ENCODE results near the gene PCGF6.

The PCGF6 gene

DNA sequence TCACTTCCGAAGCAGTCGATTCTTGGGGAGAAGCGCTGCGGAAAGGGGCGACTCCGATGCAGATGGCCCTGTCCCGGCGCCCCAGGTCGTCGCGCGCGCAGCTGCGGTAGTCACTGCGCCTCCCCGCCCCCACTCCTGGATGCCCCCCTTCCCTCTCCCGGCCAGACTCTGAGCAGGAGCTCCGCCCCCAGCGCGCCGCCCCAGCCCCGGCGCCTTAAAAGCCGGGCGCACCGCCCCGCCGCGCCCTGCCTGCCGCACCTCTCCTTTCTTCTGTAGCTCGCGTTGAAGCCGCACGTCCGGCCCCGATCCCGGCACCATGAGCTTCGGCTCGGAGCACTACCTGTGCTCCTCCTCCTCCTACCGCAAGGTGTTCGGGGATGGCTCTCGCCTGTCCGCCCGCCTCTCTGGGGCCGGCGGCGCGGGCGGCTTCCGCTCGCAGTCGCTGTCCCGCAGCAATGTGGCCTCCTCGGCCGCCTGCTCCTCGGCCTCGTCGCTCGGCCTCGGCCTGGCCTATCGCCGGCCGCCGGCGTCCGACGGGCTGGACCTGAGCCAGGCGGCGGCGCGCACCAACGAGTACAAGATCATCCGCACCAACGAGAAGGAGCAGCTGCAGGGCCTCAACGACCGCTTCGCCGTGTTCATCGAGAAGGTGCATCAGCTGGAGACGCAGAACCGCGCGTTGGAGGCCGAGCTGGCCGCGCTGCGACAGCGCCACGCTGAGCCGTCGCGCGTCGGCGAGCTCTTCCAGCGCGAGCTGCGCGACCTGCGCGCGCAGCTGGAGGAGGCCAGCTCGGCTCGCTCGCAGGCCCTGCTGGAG is 73.8 kb downstream of the PCGF6 start, which contains the start of gene INA:
TSS of gene INA (plus strand) at position 243 of the 817 bp plus-strand sequence. CDS start at position 317, 74 bp downstream.
- Histone ChIP-seq H3F3A (ENCODE audit: insufficient read depth) (no peaks in the 10 kb centered on the region), H3K36me3 (ENCODE audit: low read length) (no peaks in the 10 kb centered on the region), H3K9me2 (replicated peaks; ENCODE audit: insufficient read depth, low read length) (no peaks in the 10 kb centered on the region), H3K9ac (ENCODE audit: low read length) (no peak within 1 kb of the TSS), H3K27ac (ENCODE audit: low read depth, low read length) (no peak within 1 kb of the TSS), H3K9me3 (ENCODE audit: insufficient read depth, low read length) (no peaks in the 10 kb centered on the region), H3K27me3 (ENCODE audit: low read length) (no peaks in the 10 kb centered on the region), H3K79me2 (ENCODE audit: insufficient read depth, low read length) (no peaks in the 10 kb centered on the region), H3K4me2 (ENCODE audit: low read depth, low read length, poor library complexity, severe bottlenecking) (no peak within 1 kb of the TSS), H2AFZ (ENCODE audit: low read depth, low read length, severe bottlenecking) (no peak within 1 kb of the TSS), H4K20me1 (ENCODE audit: low read depth, low read length) (no peaks in the 10 kb centered on the region), H3K4me3 (ENCODE audit: insufficient read depth, low read length, poor library complexity, severe bottlenecking) (no peak within 1 kb of the TSS)
- TF ChIP-seq EZH2phosphoT487 (conservative IDR thresholded peaks at IDR 0.05; ENCODE audit: low read length) = no peak
- TF ChIP-seq, protein P1, sequence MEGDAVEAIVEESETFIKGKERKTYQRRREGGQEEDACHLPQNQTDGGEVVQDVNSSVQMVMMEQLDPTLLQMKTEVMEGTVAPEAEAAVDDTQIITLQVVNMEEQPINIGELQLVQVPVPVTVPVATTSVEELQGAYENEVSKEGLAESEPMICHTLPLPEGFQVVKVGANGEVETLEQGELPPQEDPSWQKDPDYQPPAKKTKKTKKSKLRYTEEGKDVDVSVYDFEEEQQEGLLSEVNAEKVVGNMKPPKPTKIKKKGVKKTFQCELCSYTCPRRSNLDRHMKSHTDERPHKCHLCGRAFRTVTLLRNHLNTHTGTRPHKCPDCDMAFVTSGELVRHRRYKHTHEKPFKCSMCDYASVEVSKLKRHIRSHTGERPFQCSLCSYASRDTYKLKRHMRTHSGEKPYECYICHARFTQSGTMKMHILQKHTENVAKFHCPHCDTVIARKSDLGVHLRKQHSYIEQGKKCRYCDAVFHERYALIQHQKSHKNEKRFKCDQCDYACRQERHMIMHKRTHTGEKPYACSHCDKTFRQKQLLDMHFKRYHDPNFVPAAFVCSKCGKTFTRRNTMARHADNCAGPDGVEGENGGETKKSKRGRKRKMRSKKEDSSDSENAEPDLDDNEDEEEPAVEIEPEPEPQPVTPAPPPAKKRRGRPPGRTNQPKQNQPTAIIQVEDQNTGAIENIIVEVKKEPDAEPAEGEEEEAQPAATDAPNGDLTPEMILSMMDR (IDR thresholded peaks at IDR 0.05; ENCODE audit: insufficient read depth, low read length, poor library complexity, severe bottlenecking) = no peak

DNA sequence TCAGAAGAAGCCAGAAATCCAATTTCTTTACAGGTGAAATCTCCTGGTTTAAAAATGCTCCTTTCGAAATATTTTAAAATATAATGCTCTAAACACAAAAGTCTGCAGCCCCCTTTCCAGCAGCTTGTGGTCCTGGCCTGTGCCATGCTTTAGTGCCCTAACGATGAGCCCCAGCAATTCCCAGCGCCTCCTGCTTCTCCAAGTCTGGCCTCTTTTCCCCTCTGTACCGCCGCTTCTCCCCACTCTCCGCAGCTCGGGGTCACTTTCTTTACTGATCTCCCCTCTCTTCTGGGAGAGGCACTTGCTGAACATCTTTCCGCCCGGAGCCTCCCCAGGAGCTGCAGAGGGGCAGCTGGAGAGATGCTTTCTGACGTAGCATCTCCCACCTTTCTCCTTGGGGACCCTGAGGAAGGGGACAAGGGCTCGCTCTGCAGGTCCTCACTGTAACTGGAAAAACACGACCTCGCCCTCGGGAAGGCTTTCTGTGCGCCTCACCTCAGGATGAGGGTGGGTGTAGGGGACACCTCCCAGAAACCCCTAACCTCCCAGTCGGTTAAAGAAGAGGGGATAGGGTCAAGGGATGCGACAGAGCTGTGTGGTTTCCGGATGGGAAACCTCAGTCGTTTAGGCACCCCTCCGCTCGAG is 74.6 kb downstream of the PCGF6 start:
- Histone ChIP-seq H3K4me2 (ENCODE audit: low read depth, low read length, poor library complexity, severe bottlenecking) (no peak overlapping the region), H3K79me2 (ENCODE audit: insufficient read depth, low read length) (no peaks in the 10 kb centered on the region), H2AFZ (ENCODE audit: low read depth, low read length, severe bottlenecking) (no peak overlapping the region), H3K4me3 (ENCODE audit: insufficient read depth, low read length, poor library complexity, severe bottlenecking) (no peak overlapping the region), H3K9me3 (ENCODE audit: insufficient read depth, low read length) (no peaks in the 10 kb centered on the region), H3K36me3 (ENCODE audit: low read length) (no peaks in the 10 kb centered on the region), H3F3A (ENCODE audit: insufficient read depth) (no peaks in the 10 kb centered on the region), H3K9me2 (replicated peaks; ENCODE audit: insufficient read depth, low read length) (no peaks in the 10 kb centered on the region), H4K20me1 (ENCODE audit: low read depth, low read length) (no peaks in the 10 kb centered on the region), H3K27me3 (ENCODE audit: low read length) (no peaks in the 10 kb centered on the region), H3K9ac (ENCODE audit: low read length) (no peak overlapping the region), H3K27ac (ENCODE audit: low read depth, low read length) (no peak overlapping the region)
- TF ChIP-seq, protein P1 (IDR thresholded peaks at IDR 0.05; ENCODE audit: insufficient read depth, low read length, poor library complexity, severe bottlenecking) = no peak

- no peaks in the 10 kb centered on the region for H3K79me2 ChIP-seq (ENCODE audit: insufficient read depth, low read length)
- TF ChIP-seq, protein P1 (IDR thresholded peaks at IDR 0.05; ENCODE audit: insufficient read depth, low read length, poor library complexity, severe bottlenecking) = no peak
- no peak for TF ChIP-seq EZH2phosphoT487 (conservative IDR thresholded peaks at IDR 0.05; ENCODE audit: low read length)
- no peaks in the 10 kb centered on the region for H3F3A ChIP-seq (ENCODE audit: insufficient read depth)
- H3K9me2 ChIP-seq (replicated peaks; ENCODE audit: insufficient read depth, low read length) = no peaks in the 10 kb centered on the region
- no peak overlapping the region for H3K4me3 ChIP-seq (ENCODE audit: insufficient read depth, low read length, poor library complexity, severe bottlenecking)
- no peak overlapping the region for H2AFZ ChIP-seq (ENCODE audit: low read depth, low read length, severe bottlenecking)
- H3K4me2 ChIP-seq (ENCODE audit: low read depth, low read length, poor library complexity, severe bottlenecking) = no peak overlapping the region
- H3K9ac ChIP-seq (ENCODE audit: low read length) = no peak overlapping the region
- H3K36me3 ChIP-seq (ENCODE audit: low read length) = no peaks in the 10 kb centered on the region
- no peak overlapping the region for H3K27ac ChIP-seq (ENCODE audit: low read depth, low read length)
- no peaks in the 10 kb centered on the region for H4K20me1 ChIP-seq (ENCODE audit: low read depth, low read length)
- H3K9me3 ChIP-seq (ENCODE audit: insufficient read depth, low read length) = no peaks in the 10 kb centered on the region
- no peaks in the 10 kb centered on the region for H3K27me3 ChIP-seq (ENCODE audit: low read length)
Observed at GRCh38 chr10:103273041-103273441, 77.9 kb downstream of the PCGF6 start.

All from SU-DHL-6 (cell line).